ENCODE data around the gene CAMK1D.

The CAMK1D gene

GRCh38 chr10:12782537-12782936 is 433.2 kb downstream of the CAMK1D start:
- H3K4me3 ChIP-seq (ENCODE audit: low read length): no peak overlapping the region
- DNase-seq (ENCODE audit: low read depth): no peak
- TF ChIP-seq CTCF (conservative IDR thresholded peaks at IDR 0.05; ENCODE audit: low read depth, low read length): peak; percentile 90

- H3K4me3 ChIP-seq (ENCODE audit: low read length): no peak overlapping the region
- no peak for DNase-seq (ENCODE audit: low read depth)
- no peak for TF ChIP-seq CTCF (conservative IDR thresholded peaks at IDR 0.05; ENCODE audit: low read depth, low read length)
These were observed 433.9 kb downstream of the CAMK1D start for GRCh38 chr10:12783293-12783692.

GRCh38 chr10:12784646-12785045 is 435.3 kb downstream of the CAMK1D start:
- no peak overlapping the region for H3K4me3 ChIP-seq (ENCODE audit: low read length)
- no peak for TF ChIP-seq CTCF (conservative IDR thresholded peaks at IDR 0.05; ENCODE audit: low read depth, low read length)
- DNase-seq (ENCODE audit: low read depth): no peak

- DNase-seq (ENCODE audit: low read depth): no peak
- no peak for TF ChIP-seq CTCF (conservative IDR thresholded peaks at IDR 0.05; ENCODE audit: low read depth, low read length)
- no peak overlapping the region for H3K4me3 ChIP-seq (ENCODE audit: low read length)
These were observed 436.1 kb downstream of the CAMK1D start for GRCh38 chr10:12785415-12785831.

GRCh38 chr10:12787297-12787696 is 437.9 kb downstream of the CAMK1D start:
- no peak for DNase-seq (ENCODE audit: low read depth)
- no peak for TF ChIP-seq CTCF (conservative IDR thresholded peaks at IDR 0.05; ENCODE audit: low read depth, low read length)
- no peak overlapping the region for H3K4me3 ChIP-seq (ENCODE audit: low read length)

- H3K4me3 ChIP-seq (ENCODE audit: low read length): no peak overlapping the region
- no peak for DNase-seq (ENCODE audit: low read depth)
- no peak for TF ChIP-seq CTCF (conservative IDR thresholded peaks at IDR 0.05; ENCODE audit: low read depth, low read length)
These were observed 438.9 kb downstream of the CAMK1D start for GRCh38 chr10:12788277-12788676.

- no peak for TF ChIP-seq CTCF (conservative IDR thresholded peaks at IDR 0.05; ENCODE audit: low read depth, low read length)
These were observed 440.9 kb downstream of the CAMK1D start for GRCh38 chr10:12790270-12790669.

More at GRCh38 chr10:12790270-12790669, 440.9 kb downstream of the CAMK1D start:
- no peak overlapping the region for H3K4me3 ChIP-seq (ENCODE audit: low read length)
- DNase-seq (ENCODE audit: low read depth): no peak
